Iris pigment epithelial cell (primary cell): ENCODE measurements around the gene PALLD.
A peak's percentile ranks its signal among the peaks of the same experiment; 100 is the strongest.

ENCODE experiments used
- DNase-seq: peaks from one replicate; pipeline ENCODE4 v3.0.0-alpha.2; 2011; ENCODE audit warnings: low read depth

Gene PALLD

GRCh38 chr4:168831919-168832762, 335.3 kb downstream of the PALLD start:
- DNase-seq, result peak; percentile 87

GRCh38 chr4:168832763-168833575, 336.1 kb downstream of the PALLD start:
- DNase-seq, result no peak

GRCh38 chr4:168833881-168834280, 337.0 kb downstream of the PALLD start:
- DNase-seq, result no peak

- DNase-seq, result no peak
Measured at GRCh38 chr4:168835880-168836454, 339.1 kb downstream of the PALLD start.

GRCh38 chr4:168836490-168836889, 339.6 kb downstream of the PALLD start:
- no peak for DNase-seq

- DNase-seq, result no peak
Measured at GRCh38 chr4:168837922-168838321, 341.1 kb downstream of the PALLD start.

GRCh38 chr4:168839758-168840391, 343.0 kb downstream of the PALLD start:
- DNase-seq, result peak; percentile 75

GRCh38 chr4:168840392-168840763, 343.5 kb downstream of the PALLD start:
- no peak for DNase-seq

GRCh38 chr4:168841000-168841671, 344.3 kb downstream of the PALLD start:
- DNase-seq, result no peak

- no peak for DNase-seq
Measured at GRCh38 chr4:168841672-168842019, 344.8 kb downstream of the PALLD start.

- no peak for DNase-seq
Measured at GRCh38 chr4:168842186-168842585, 345.3 kb downstream of the PALLD start.

GRCh38 chr4:168843635-168844034, 346.8 kb downstream of the PALLD start:
- no peak for DNase-seq

GRCh38 chr4:168844353-168845049, 347.6 kb downstream of the PALLD start:
- DNase-seq, result peak; percentile 93

- no peak for DNase-seq
Measured at GRCh38 chr4:168845897-168846296, 349.0 kb downstream of the PALLD start.

GRCh38 chr4:168846414-168846813, 349.6 kb downstream of the PALLD start:
- no peak for DNase-seq

GRCh38 chr4:168847771-168848502, 351.1 kb downstream of the PALLD start:
- DNase-seq, result peak; percentile 45

GRCh38 chr4:168849030-168849675, 352.3 kb downstream of the PALLD start:
- peak; percentile 58 for DNase-seq

GRCh38 chr4:168849997-168850396, 353.1 kb downstream of the PALLD start:
- DNase-seq, result no peak

GRCh38 chr4:168852387-168852786, 355.5 kb downstream of the PALLD start:
- DNase-seq, result no peak
